ENCODE measurements around the gene POLN. TPM values are rescaled to one million over a fixed set of nuclear protein-coding genes. Genes with fewer than 3 reads are reported as not detected.

POLN gene
- total RNA-seq, 3 donors from 2014 or later: 0.61 to 2.3 (median 0.90) TPM

GRCh38 chr4:2138846-2139500, 102.9 kb downstream of the POLN start:
- Mint-ChIP-seq H3K27me3 (ENCODE audit: low read depth) (no peaks in the 10 kb centered on the region), H3K36me3 (ENCODE audit: insufficient read depth) (no peaks in the 10 kb centered on the region), H3K4me3 (no peak overlapping the region), H3K4me1 (ENCODE audit: low read depth) (peaks cover 29% of the 10 kb centered on the region), H3K9me3 (peaks cover 5% of the 10 kb centered on the region)
- ATAC-seq (no peak), DNase-seq (no peak)

- ATAC-seq: no peak
- H3K4me1 Mint-ChIP-seq (ENCODE audit: low read depth): peaks cover 16% of the 10 kb centered on the region
- no peaks in the 10 kb centered on the region for H3K27me3 Mint-ChIP-seq (ENCODE audit: low read depth)
Measured at GRCh38 chr4:2136726-2137125, 105.2 kb downstream of the POLN start.

GRCh38 chr4:2135083-2135482, 106.8 kb downstream of the POLN start:
- H3K27me3 Mint-ChIP-seq (ENCODE audit: low read depth): no peaks in the 10 kb centered on the region
- peaks cover 14% of the 10 kb centered on the region for H3K4me1 Mint-ChIP-seq (ENCODE audit: low read depth)
- peaks cover 1% of the 10 kb centered on the region for H3K36me3 Mint-ChIP-seq (ENCODE audit: insufficient read depth)
- ATAC-seq (peak in 1 of 2 donors; percentile 18), DNase-seq (no peak)
- peaks cover 12% of the 10 kb centered on the region for H3K9me3 Mint-ChIP-seq
- H3K4me3 Mint-ChIP-seq: no peak overlapping the region

More at GRCh38 chr4:2136726-2137125, 105.2 kb downstream of the POLN start:
- no peak for DNase-seq
- H3K36me3 Mint-ChIP-seq (ENCODE audit: insufficient read depth): no peaks in the 10 kb centered on the region
- H3K9me3 Mint-ChIP-seq: peaks cover 8% of the 10 kb centered on the region
- no peak overlapping the region for H3K4me3 Mint-ChIP-seq

- H3K4me3 Mint-ChIP-seq: no peak overlapping the region
Measured at GRCh38 chr4:2132438-2132837, 109.5 kb downstream of the POLN start.

GRCh38 chr4:2127609-2128332, 114.2 kb downstream of the POLN start:
- ATAC-seq (no peak), DNase-seq (no peak)
- Mint-ChIP-seq H3K27me3 (ENCODE audit: low read depth) (peaks cover 2% of the 10 kb centered on the region), H3K4me1 (ENCODE audit: low read depth) (no peaks in the 10 kb centered on the region), H3K36me3 (ENCODE audit: insufficient read depth) (peaks cover 4% of the 10 kb centered on the region), H3K4me3 (no peak overlapping the region), H3K9me3 (peaks cover 12% of the 10 kb centered on the region)

More at GRCh38 chr4:2132438-2132837, 109.5 kb downstream of the POLN start:
- peaks cover 1% of the 10 kb centered on the region for H3K36me3 Mint-ChIP-seq (ENCODE audit: insufficient read depth)
- ATAC-seq (no peak), DNase-seq (no peak)
- no peaks in the 10 kb centered on the region for H3K27me3 Mint-ChIP-seq (ENCODE audit: low read depth)
- peaks cover 14% of the 10 kb centered on the region for H3K4me1 Mint-ChIP-seq (ENCODE audit: low read depth)
- peaks cover 12% of the 10 kb centered on the region for H3K9me3 Mint-ChIP-seq

- H3K36me3 Mint-ChIP-seq (ENCODE audit: insufficient read depth): peaks cover 3% of the 10 kb centered on the region
- ATAC-seq (no peak), DNase-seq (no peak)
- H3K4me1 Mint-ChIP-seq (ENCODE audit: low read depth): no peaks in the 10 kb centered on the region
- peaks cover 2% of the 10 kb centered on the region for H3K9me3 Mint-ChIP-seq
- H3K27me3 Mint-ChIP-seq (ENCODE audit: low read depth): peaks cover 2% of the 10 kb centered on the region
- no peak overlapping the region for H3K4me3 Mint-ChIP-seq
Measured at GRCh38 chr4:2126309-2127043, 115.4 kb downstream of the POLN start.

- Mint-ChIP-seq H3K4me3 (no peak overlapping the region), H3K9me3 (no peaks in the 10 kb centered on the region), H3K36me3 (ENCODE audit: insufficient read depth) (peaks cover 3% of the 10 kb centered on the region), H3K4me1 (ENCODE audit: low read depth) (no peaks in the 10 kb centered on the region), H3K27me3 (ENCODE audit: low read depth) (peaks cover 2% of the 10 kb centered on the region)
- ATAC-seq (no peak), DNase-seq (no peak)
Measured at GRCh38 chr4:2125831-2126230, 116.1 kb downstream of the POLN start.

GRCh38 chr4:2125023-2125422, 116.9 kb downstream of the POLN start:
- Mint-ChIP-seq H3K4me3 (no peak overlapping the region), H3K9me3 (no peaks in the 10 kb centered on the region), H3K4me1 (ENCODE audit: low read depth) (no peaks in the 10 kb centered on the region), H3K36me3 (ENCODE audit: insufficient read depth) (peaks cover 3% of the 10 kb centered on the region), H3K27me3 (ENCODE audit: low read depth) (peaks cover 2% of the 10 kb centered on the region)
- ATAC-seq: no peak
- DNase-seq: no peak

GRCh38 chr4:2116687-2117400, 125.1 kb downstream of the POLN start:
- DNase-seq (no peak), ATAC-seq (no peak)
- Mint-ChIP-seq H3K4me1 (ENCODE audit: low read depth) (no peaks in the 10 kb centered on the region), H3K4me3 (no peak overlapping the region), H3K9me3 (no peaks in the 10 kb centered on the region), H3K27me3 (ENCODE audit: low read depth) (peaks cover 3% of the 10 kb centered on the region), H3K36me3 (ENCODE audit: insufficient read depth) (no peaks in the 10 kb centered on the region)

- no peak for ATAC-seq
Measured at GRCh38 chr4:2105559-2105958, 136.4 kb downstream of the POLN start.

GRCh38 chr4:2104556-2105345, 137.2 kb downstream of the POLN start:
- no peak for DNase-seq
- H3K36me3 Mint-ChIP-seq (ENCODE audit: insufficient read depth): peaks cover 4% of the 10 kb centered on the region
- peaks cover 6% of the 10 kb centered on the region for H3K27me3 Mint-ChIP-seq (ENCODE audit: low read depth)
- H3K9me3 Mint-ChIP-seq: peaks cover 16% of the 10 kb centered on the region
- H3K4me3 Mint-ChIP-seq: no peak overlapping the region
- no peak for ATAC-seq
- no peaks in the 10 kb centered on the region for H3K4me1 Mint-ChIP-seq (ENCODE audit: low read depth)

More at GRCh38 chr4:2105559-2105958, 136.4 kb downstream of the POLN start:
- DNase-seq: no peak
- no peak overlapping the region for H3K4me3 Mint-ChIP-seq
- peaks cover 4% of the 10 kb centered on the region for H3K36me3 Mint-ChIP-seq (ENCODE audit: insufficient read depth)
- peaks cover 16% of the 10 kb centered on the region for H3K9me3 Mint-ChIP-seq
- H3K27me3 Mint-ChIP-seq (ENCODE audit: low read depth): peaks cover 6% of the 10 kb centered on the region
- H3K4me1 Mint-ChIP-seq (ENCODE audit: low read depth): no peaks in the 10 kb centered on the region

GRCh38 chr4:2103843-2104547, 137.9 kb downstream of the POLN start:
- DNase-seq (no peak), ATAC-seq (no peak)
- Mint-ChIP-seq H3K27me3 (ENCODE audit: low read depth) (peaks cover 6% of the 10 kb centered on the region), H3K4me1 (ENCODE audit: low read depth) (no peaks in the 10 kb centered on the region), H3K36me3 (ENCODE audit: insufficient read depth) (peaks cover 4% of the 10 kb centered on the region), H3K9me3 (peaks cover 16% of the 10 kb centered on the region), H3K4me3 (no peak overlapping the region)
